Spleen (tissue), 7 donors: ENCODE measurements around the gene KRABD2.

Experiments
- POLR2A ChIP-seq, 3 donors: fragments of 450-650 bp; IDR thresholded peaks; one replicate each; pipeline ENCODE4 v1.5.1; 2017; ENCODE audit warnings: antibody characterized with exemption in 3 of 3, mild to moderate bottlenecking in 1 of 3
- POLR2AphosphoS5 ChIP-seq, 3 donors: sonication (generic); formaldehyde crosslinking; IDR thresholded peaks; one replicate each; pipeline ENCODE4 v1.5.1; 2017; ENCODE audit warnings: antibody characterized with exemption in 3 of 3
- TF ChIP-seq, protein P1 (sequence below), 11 experiments: fragments of 200-600 bp in 7 of 11; fragments of 450-650 bp in 4 of 11; sonication (generic) in 4 of 11; IDR thresholded peaks in 8 of 11; conservative IDR thresholded peaks in 3 of 11; 1 replicate in 7 of 11; 2 replicates in 4 of 11; pipeline versions ENCODE4 v1.4.0 to v1.8.0; 2016 to 2021; ENCODE audit warnings: antibody characterized with exemption in 11 of 11, inconsistent platforms in 4 of 11, mild to moderate bottlenecking in 1 of 11
- donor health status: DM: no; HTN: no; CAD: no; lungs with moderate emphysema.
- donor health status: DM: no; HTN: no; CAD: no.
- donor health status: DM: no; HTN: no; CAD: no.

GRCh38 chr17:8408371-8408770 is 31.9 kb upstream of the KRABD2 start:
- TF ChIP-seq, protein P1, sequence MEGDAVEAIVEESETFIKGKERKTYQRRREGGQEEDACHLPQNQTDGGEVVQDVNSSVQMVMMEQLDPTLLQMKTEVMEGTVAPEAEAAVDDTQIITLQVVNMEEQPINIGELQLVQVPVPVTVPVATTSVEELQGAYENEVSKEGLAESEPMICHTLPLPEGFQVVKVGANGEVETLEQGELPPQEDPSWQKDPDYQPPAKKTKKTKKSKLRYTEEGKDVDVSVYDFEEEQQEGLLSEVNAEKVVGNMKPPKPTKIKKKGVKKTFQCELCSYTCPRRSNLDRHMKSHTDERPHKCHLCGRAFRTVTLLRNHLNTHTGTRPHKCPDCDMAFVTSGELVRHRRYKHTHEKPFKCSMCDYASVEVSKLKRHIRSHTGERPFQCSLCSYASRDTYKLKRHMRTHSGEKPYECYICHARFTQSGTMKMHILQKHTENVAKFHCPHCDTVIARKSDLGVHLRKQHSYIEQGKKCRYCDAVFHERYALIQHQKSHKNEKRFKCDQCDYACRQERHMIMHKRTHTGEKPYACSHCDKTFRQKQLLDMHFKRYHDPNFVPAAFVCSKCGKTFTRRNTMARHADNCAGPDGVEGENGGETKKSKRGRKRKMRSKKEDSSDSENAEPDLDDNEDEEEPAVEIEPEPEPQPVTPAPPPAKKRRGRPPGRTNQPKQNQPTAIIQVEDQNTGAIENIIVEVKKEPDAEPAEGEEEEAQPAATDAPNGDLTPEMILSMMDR (IDR thresholded peaks at IDR 0.05 in 8 of 11, conservative IDR thresholded peaks at IDR 0.05 in 3 of 11): no peak
- TF ChIP-seq POLR2A (IDR thresholded peaks at IDR 0.05) (no peak), POLR2AphosphoS5 (IDR thresholded peaks at IDR 0.05) (no peak)
